HepG2 (cell line): Measurements from ENCODE around the gene CSRP3. TPM values are rescaled to one million over a fixed set of nuclear protein-coding genes. Genes with fewer than 3 reads are reported as not detected.
A peak's percentile ranks its signal among the peaks of the same experiment; 100 is the strongest.

Experiments used
- AHDC1 ChIP-seq: sonication (generic); formaldehyde crosslinking; IDR thresholded peaks from 2 replicates; pipeline ENCODE4 v1.5.1; 2020; ENCODE audit warnings: mild to moderate bottlenecking, missing genetic modification reagents, borderline replicate concordance
- AKAP8 ChIP-seq: sonication (generic); formaldehyde crosslinking; IDR thresholded peaks from 2 replicates; pipeline ENCODE4 v1.5.1; 2020; ENCODE audit warnings: mild to moderate bottlenecking, missing genetic modification reagents
- ARNT2 ChIP-seq: sonication (generic); formaldehyde crosslinking; IDR thresholded peaks from 2 replicates; pipeline ENCODE4 v1.8.0; 2022; ENCODE audit warnings: mild to moderate bottlenecking, low read depth, missing genetic modification reagents, moderate library complexity
- ATF5 ChIP-seq: sonication (generic); formaldehyde crosslinking; IDR thresholded peaks from 2 replicates; pipeline ENCODE4 v1.4.0; 2020; ENCODE audit warnings: mild to moderate bottlenecking, low read depth, missing genetic modification reagents
- FLYWCH1 ChIP-seq: sonication (generic); formaldehyde crosslinking; IDR thresholded peaks from 2 replicates; pipeline ENCODE4 v1.8.1; 2023; ENCODE audit warnings: mild to moderate bottlenecking, missing genetic modification reagents
- GMEB1 ChIP-seq: sonication (generic); formaldehyde crosslinking; IDR thresholded peaks from 2 replicates; pipeline ENCODE4 v1.5.1; 2020; ENCODE audit warnings: missing genetic modification reagents, mild to moderate bottlenecking, borderline replicate concordance
- HDAC2 ChIP-seq: sonication (generic); formaldehyde crosslinking; IDR thresholded peaks from 2 replicates; pipeline ENCODE4 v1.4.0; 2020; ENCODE audit warnings: missing genetic modification reagents
- SOX5 ChIP-seq: IDR thresholded peaks from 2 replicates; pipeline ENCODE4 v1.6.1; 2016; ENCODE audit warnings: borderline replicate concordance
- SRSF4 ChIP-seq: fragments of 200-400 bp; formaldehyde crosslinking; IDR thresholded peaks from one replicate; pipeline ENCODE4 v1.6.1; 2018; ENCODE audit warnings: mild to moderate bottlenecking, low read depth, low read length, moderate library complexity; ENCODE audit not compliant: poor library complexity, severe bottlenecking
- SRY ChIP-seq: sonication (generic); formaldehyde crosslinking; IDR thresholded peaks from 2 replicates; pipeline ENCODE4 v1.8.0; 2022; ENCODE audit warnings: mild to moderate bottlenecking, missing genetic modification reagents
- TEF ChIP-seq: sonication (generic); formaldehyde crosslinking; IDR thresholded peaks from 2 replicates; pipeline ENCODE4 v1.5.0; 2020; ENCODE audit warnings: missing genetic modification reagents
- UBTF ChIP-seq: sonication (generic); formaldehyde crosslinking; IDR thresholded peaks from 2 replicates; pipeline ENCODE4 v1.4.0; 2020; ENCODE audit warnings: mild to moderate bottlenecking, missing genetic modification reagents
- ZFP36 ChIP-seq: fragments of 150-350 bp; IDR thresholded peaks from 2 replicates; pipeline ENCODE4 v1.6.1; 2018; ENCODE audit warnings: borderline replicate concordance, low read length, low read depth; ENCODE audit not compliant: partially characterized antibody
- ZNF124 ChIP-seq: sonication (generic); formaldehyde crosslinking; IDR thresholded peaks from 2 replicates; pipeline ENCODE4 v1.4.0; 2020; ENCODE audit warnings: missing genetic modification reagents
- ZNF367 ChIP-seq: sonication (generic); formaldehyde crosslinking; IDR thresholded peaks from 2 replicates; pipeline ENCODE4 v1.4.0; 2020; ENCODE audit warnings: missing genetic modification reagents, borderline replicate concordance
- ZNF552 ChIP-seq: sonication (generic); formaldehyde crosslinking; IDR thresholded peaks from 2 replicates; pipeline ENCODE4 v1.9.0; 2022; ENCODE audit warnings: missing genetic modification reagents, mild to moderate bottlenecking, borderline replicate concordance
- ZNF879 ChIP-seq: sonication (generic); formaldehyde crosslinking; IDR thresholded peaks from 2 replicates; pipeline ENCODE4 v1.8.1; 2023; ENCODE audit warnings: missing genetic modification reagents
- polyA plus RNA-seq, 8 experiments: library from polyadenylated mRNA; depleted of rRNA in 3 of 8; stranded (reverse) in 7 of 8; unstranded in 1 of 8; fragments of >200 nt; fragmentation: Illumina TruSeq in 4 of 8; extraction: Trizol in 4 of 8; gene quantifications; 2 replicates each; pipeline versions ENCODE4 v1.2.1 to v1.2.3, GENCODE V29; 2011 to 2016; ENCODE audit warnings: low read depth in 4 of 8, missing spikeins in 1 of 8, mixed read lengths in 1 of 8; ENCODE audit not compliant: insufficient read depth in 1 of 8
- total RNA-seq, 5 experiments: library from RNA; depleted of rRNA; stranded (reverse); fragments of >200 nt; fragmentation: Illumina TruSeq; extraction: Trizol; gene quantifications; 2 replicates each; pipeline ENCODE4 v1.2.3, GENCODE V29; 2016; ENCODE audit warnings: low read depth in 1 of 5

Gene CSRP3
- total and polyA plus RNA-seq, 2 of the 13 experiments (the other 11 are each of a cell fraction or from before 2014, with no cell fraction given), result not detected

- TF ChIP-seq ZFP36 (no peak), SOX5 (no peak), UBTF (CRISPR knock-in tag) (0 out of 2 replicates have a peak, but pooled peaks have one; percentile 25), ZNF367 (CRISPR knock-in tag) (no peak), ARNT2 (CRISPR knock-in tag) (peak; percentile 34; the same call in 1 of the 2 replicates), TEF (CRISPR knock-in tag) (0 out of 2 replicates have a peak, but pooled peaks have one; percentile 39), ATF5 (CRISPR knock-in tag) (no peak), FLYWCH1 (CRISPR knock-in tag) (no peak), HDAC2 (0 out of 2 replicates have a peak, but pooled peaks have one; percentile 22), AHDC1 (CRISPR knock-in tag) (no peak), ZNF124 (CRISPR knock-in tag) (no peak), GMEB1 (CRISPR knock-in tag) (peak; percentile 15; the same call in 1 of the 2 replicates), ZNF879 (CRISPR knock-in tag) (no peak), SRY (CRISPR knock-in tag) (0 out of 2 replicates have a peak, but pooled peaks have one; percentile 45), ZNF552 (CRISPR knock-in tag) (no peak), SRSF4 (no peak), AKAP8 (CRISPR knock-in tag) (no peak; the same call in 1 of the 2 replicates)
Measured at GRCh38 chr11:19240420-19241259, 38.9 kb upstream of the CSRP3 start, which contains the start of gene E2F8 (continued).
